HEK293 (cell line): Measurements from ENCODE around the gene MYT1.

Source experiments
- CTCF ChIA-PET: fragments of 350-600 bp; formaldehyde crosslinking; extraction: SDS; loops from one replicate; lab custom pipeline; 2021; ENCODE audit warnings: antibody characterized with exemption; lab: Yijun Ruan, JAX
- POLR2A ChIA-PET: fragments of 300-600 bp; formaldehyde crosslinking; extraction: SDS; loops from one replicate; lab custom pipeline; 2020; ENCODE audit warnings: antibody characterized with exemption, inconsistent platforms; lab: Yijun Ruan, JAX
- H3K27ac ChIP-seq: fragments of 200-500 bp; sonication (Bioruptor generic); 2 replicates; pipeline ENCODE4 v1.5.1; 2014; ENCODE audit warnings: low read depth, low read length, control low read depth, inconsistent platforms; ENCODE audit errors: extremely low read depth
- H3K36me3 ChIP-seq, 2 experiments: fragments of 200-500 bp in 1 of 2; sonication (Bioruptor generic) in 1 of 2; 1 replicate in 1 of 2; 2 replicates in 1 of 2; pipeline ENCODE4 v1.5.1; 2014 to 2017; ENCODE audit warnings: inconsistent platforms in 2 of 2, low read length in 2 of 2; ENCODE audit not compliant: control insufficient read depth in 2 of 2, insufficient read depth in 1 of 2
- H3K4me1 ChIP-seq: fragments of 200-500 bp; sonication (Bioruptor generic); 2 replicates; pipeline ENCODE4 v1.5.1; 2014; ENCODE audit warnings: mild to moderate bottlenecking, low read length, inconsistent platforms; ENCODE audit not compliant: control insufficient read depth, insufficient read depth
- H3K4me3 ChIP-seq: 2 replicates; pipeline ENCODE4 v1.5.1; 2011; ENCODE audit warnings: low read depth, mild to moderate bottlenecking, control low read depth, low read length, moderate library complexity
- H3K9me3 ChIP-seq: fragments of 200-500 bp; sonication (Bioruptor generic); 2 replicates; pipeline ENCODE4 v1.5.1; 2014; ENCODE audit warnings: low read depth, low read length, inconsistent platforms; ENCODE audit not compliant: control insufficient read depth, insufficient read depth
- GLI2 ChIP-seq: fragments of 450-650 bp; formaldehyde crosslinking; IDR thresholded peaks from 2 replicates; pipeline ENCODE4; 2017; ENCODE audit warnings: missing biosample characterization, missing genetic modification characterization, low read depth, borderline replicate concordance
- MYNN ChIP-seq: fragments of 450-650 bp; formaldehyde crosslinking; IDR thresholded peaks from 2 replicates; pipeline ENCODE4 v1.5.1; 2016; ENCODE audit warnings: missing biosample characterization, missing genetic modification characterization, borderline replicate concordance
- SCRT2 ChIP-seq: fragments of 450-650 bp; formaldehyde crosslinking; IDR thresholded peaks from 2 replicates; pipeline ENCODE4 v1.5.1; 2016; ENCODE audit warnings: missing biosample characterization, missing genetic modification characterization
- ZBTB17 ChIP-seq: fragments of 450-650 bp; formaldehyde crosslinking; IDR thresholded peaks from 2 replicates; pipeline ENCODE4 v1.5.1; 2016; ENCODE audit warnings: missing biosample characterization, missing genetic modification characterization
- ZNF175 ChIP-seq: fragments of 450-650 bp; formaldehyde crosslinking; IDR thresholded peaks from 2 replicates; pipeline ENCODE4 v1.5.1; 2016; ENCODE audit warnings: missing biosample characterization, missing genetic modification characterization
- ZNF239 ChIP-seq: fragments of 450-650 bp; formaldehyde crosslinking; IDR thresholded peaks from 2 replicates; pipeline ENCODE4 v1.5.1; 2016; ENCODE audit warnings: missing biosample characterization, missing genetic modification characterization
- ZNF391 ChIP-seq: fragments of 450-650 bp; formaldehyde crosslinking; IDR thresholded peaks from 2 replicates; pipeline ENCODE4 v1.5.1; 2016; ENCODE audit warnings: low read depth, missing biosample characterization, missing genetic modification characterization, borderline replicate concordance
- ZNF677 ChIP-seq: fragments of 450-650 bp; IDR thresholded peaks from 2 replicates; pipeline ENCODE4 v1.5.0; 2018; ENCODE audit warnings: missing biosample characterization, mild to moderate bottlenecking, missing genetic modification characterization, moderate library complexity
- ZNF747 ChIP-seq: fragments of 450-650 bp; formaldehyde crosslinking; IDR thresholded peaks from 2 replicates; pipeline ENCODE4 v1.5.1; 2016; ENCODE audit warnings: missing biosample characterization, missing genetic modification characterization
- TF ChIP-seq, protein P1 (sequence below): fragments of 450-650 bp; formaldehyde crosslinking; IDR thresholded peaks from 2 replicates; pipeline ENCODE4 v1.5.1; 2017; ENCODE audit warnings: missing biosample characterization, missing genetic modification characterization
- TF ChIP-seq, protein P2 (sequence below): fragments of 450-650 bp; formaldehyde crosslinking; IDR thresholded peaks from 2 replicates; pipeline ENCODE4 v1.5.1; 2016; ENCODE audit warnings: missing biosample characterization, missing genetic modification characterization, borderline replicate concordance
- TF ChIP-seq, protein P3 (sequence below): fragments of 450-650 bp; formaldehyde crosslinking; IDR thresholded peaks from 2 replicates; pipeline ENCODE4 v1.5.1; 2016; ENCODE audit warnings: missing biosample characterization, missing genetic modification characterization
- TF ChIP-seq, protein P4 (sequence below): fragments of 450-650 bp; formaldehyde crosslinking; IDR thresholded peaks from 2 replicates; pipeline ENCODE4 v1.5.1; 2017; ENCODE audit warnings: missing biosample characterization, missing genetic modification characterization
- TF ChIP-seq, protein P5 (sequence below): fragments of 450-650 bp; formaldehyde crosslinking; IDR thresholded peaks from 2 replicates; pipeline ENCODE4 v1.5.1; 2016; ENCODE audit warnings: missing biosample characterization, missing genetic modification characterization
- TF ChIP-seq, protein P6 (sequence below): fragments of 450-650 bp; formaldehyde crosslinking; IDR thresholded peaks from 2 replicates; pipeline ENCODE4 v1.5.1; 2016; ENCODE audit warnings: missing biosample characterization, missing genetic modification characterization
- TF ChIP-seq, protein P7 (sequence below): fragments of 450-650 bp; formaldehyde crosslinking; IDR thresholded peaks from 2 replicates; pipeline ENCODE4 v1.5.1; 2016; ENCODE audit warnings: missing biosample characterization, missing genetic modification characterization
- TF ChIP-seq, protein P8 (sequence below): fragments of 450-650 bp; formaldehyde crosslinking; IDR thresholded peaks from 2 replicates; pipeline ENCODE4; 2016; ENCODE audit warnings: missing biosample characterization, missing genetic modification characterization

MYT1 gene

DNA sequence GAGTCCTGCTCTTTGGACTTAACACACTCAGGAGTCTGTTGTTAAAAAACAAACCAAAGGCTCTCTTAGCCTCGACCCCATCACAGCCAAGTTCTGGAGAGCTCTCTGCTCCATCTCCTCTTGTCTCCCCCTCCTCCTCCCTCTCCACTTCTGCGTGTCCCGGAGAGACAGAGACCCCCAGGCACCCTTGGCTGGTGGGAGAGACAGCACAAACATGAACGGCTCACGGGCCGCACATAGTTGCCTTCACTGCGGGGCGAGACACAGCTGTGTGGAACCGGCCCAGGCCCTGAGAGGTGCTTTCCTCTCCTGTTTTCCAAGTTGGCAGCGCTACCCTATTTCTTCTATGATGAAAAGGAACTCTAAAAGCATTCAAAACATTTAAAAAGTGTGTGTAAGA is 23.3 kb upstream of the MYT1 start (continued):
- TF ChIP-seq GLI2 (tag by site-specific recombination) (no peak), MYNN (tag by site-specific recombination) (no peak)
- TF ChIP-seq, protein P1, sequence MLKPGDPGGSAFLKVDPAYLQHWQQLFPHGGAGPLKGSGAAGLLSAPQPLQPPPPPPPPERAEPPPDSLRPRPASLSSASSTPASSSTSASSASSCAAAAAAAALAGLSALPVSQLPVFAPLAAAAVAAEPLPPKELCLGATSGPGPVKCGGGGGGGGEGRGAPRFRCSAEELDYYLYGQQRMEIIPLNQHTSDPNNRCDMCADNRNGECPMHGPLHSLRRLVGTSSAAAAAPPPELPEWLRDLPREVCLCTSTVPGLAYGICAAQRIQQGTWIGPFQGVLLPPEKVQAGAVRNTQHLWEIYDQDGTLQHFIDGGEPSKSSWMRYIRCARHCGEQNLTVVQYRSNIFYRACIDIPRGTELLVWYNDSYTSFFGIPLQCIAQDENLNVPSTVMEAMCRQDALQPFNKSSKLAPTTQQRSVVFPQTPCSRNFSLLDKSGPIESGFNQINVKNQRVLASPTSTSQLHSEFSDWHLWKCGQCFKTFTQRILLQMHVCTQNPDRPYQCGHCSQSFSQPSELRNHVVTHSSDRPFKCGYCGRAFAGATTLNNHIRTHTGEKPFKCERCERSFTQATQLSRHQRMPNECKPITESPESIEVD, result no peak
- TF ChIP-seq, protein P2, sequence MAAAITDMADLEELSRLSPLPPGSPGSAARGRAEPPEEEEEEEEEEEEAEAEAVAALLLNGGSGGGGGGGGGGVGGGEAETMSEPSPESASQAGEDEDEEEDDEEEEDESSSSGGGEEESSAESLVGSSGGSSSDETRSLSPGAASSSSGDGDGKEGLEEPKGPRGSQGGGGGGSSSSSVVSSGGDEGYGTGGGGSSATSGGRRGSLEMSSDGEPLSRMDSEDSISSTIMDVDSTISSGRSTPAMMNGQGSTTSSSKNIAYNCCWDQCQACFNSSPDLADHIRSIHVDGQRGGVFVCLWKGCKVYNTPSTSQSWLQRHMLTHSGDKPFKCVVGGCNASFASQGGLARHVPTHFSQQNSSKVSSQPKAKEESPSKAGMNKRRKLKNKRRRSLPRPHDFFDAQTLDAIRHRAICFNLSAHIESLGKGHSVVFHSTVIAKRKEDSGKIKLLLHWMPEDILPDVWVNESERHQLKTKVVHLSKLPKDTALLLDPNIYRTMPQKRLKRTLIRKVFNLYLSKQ (tag by site-specific recombination), result no peak
- TF ChIP-seq, protein P3, sequence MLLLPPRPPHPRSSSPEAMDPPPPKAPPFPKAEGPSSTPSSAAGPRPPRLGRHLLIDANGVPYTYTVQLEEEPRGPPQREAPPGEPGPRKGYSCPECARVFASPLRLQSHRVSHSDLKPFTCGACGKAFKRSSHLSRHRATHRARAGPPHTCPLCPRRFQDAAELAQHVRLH (tag by site-specific recombination), result no peak

DNA sequence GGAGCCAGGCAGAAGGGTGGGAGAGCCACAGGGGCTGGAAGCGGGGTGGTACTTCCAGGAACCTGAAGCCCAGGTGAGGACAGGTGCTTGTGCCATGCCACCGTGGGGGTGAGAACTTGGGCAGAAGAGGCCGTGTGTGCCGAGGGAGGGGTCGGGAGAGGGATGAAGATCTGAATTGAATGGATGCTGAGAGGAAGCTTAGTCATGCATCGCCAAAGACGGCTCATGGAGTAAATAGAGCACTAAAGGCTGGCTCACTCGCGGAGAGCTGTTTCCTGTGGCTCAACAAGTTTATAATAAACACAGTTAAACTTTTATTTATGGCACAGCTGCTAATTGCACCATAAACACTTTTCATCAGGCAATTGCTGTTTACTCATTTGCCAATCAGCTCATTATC is 21.7 kb upstream of the MYT1 start:
- CTCF ChIA-PET, result interaction anchor here (1.0 kb wide), 1 partner anchor 73 kb away, joined by 3 read pairs; no protein-coding TSS in a partner anchor
- Histone ChIP-seq H3K4me3 (no peak overlapping the region), H3K9me3 (no peaks in the 10 kb centered on the region), H3K27ac (no peak overlapping the region), H3K4me1 (no peaks in the 10 kb centered on the region), H3K36me3 (no peaks in the 10 kb centered on the region)
- peak; percentile 80 for TF ChIP-seq SCRT2 (tag by site-specific recombination)
- TF ChIP-seq, protein P3 (tag by site-specific recombination), result no peak
- POLR2A ChIA-PET, result no interaction called here

DNA sequence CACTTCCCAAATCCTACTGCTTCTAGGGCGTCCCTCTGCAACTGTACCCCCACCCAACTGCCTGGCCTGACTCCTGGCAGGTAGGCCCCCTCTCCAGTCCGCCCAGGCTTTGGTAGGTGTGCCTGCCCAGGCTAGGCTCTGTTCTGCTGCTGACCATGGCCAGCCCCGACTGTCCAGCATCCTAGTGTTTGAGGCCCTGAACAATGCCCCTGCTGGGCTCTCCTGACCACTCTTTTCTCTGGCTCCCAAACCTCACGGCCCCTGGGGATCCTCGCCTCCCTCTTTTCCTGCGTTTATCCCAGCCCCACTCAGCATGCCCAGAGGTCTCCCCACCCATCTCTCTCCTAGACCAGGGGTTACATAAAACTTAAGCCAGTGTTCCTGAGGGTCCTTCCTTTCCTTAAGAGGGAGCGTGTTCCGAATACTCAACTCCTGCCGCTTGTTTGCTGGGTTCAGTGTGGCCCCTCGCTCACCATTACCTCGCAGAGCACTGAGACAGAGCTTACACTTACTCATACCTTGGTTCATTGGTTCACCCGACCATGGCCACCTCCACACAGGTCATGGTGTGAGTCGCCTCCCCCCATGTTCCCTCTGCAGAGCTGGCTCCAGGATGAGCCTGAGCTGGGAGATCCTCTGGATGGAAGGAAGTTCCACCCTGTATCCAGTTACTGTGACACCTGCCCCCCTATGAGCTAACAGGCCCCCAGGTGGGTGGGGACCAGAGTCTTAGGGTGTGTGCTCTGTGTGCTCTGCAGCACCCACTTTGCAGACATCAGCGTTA is 21.0 kb upstream of the MYT1 start:
- ChIA-PET CTCF (interaction anchor here (0.6 kb wide), 1 partner anchor 57 kb away, joined by 3 read pairs; no protein-coding TSS in a partner anchor), POLR2A (no interaction called here)
- Histone ChIP-seq H3K4me3 (no peak overlapping the region), H3K27ac (no peak overlapping the region), H3K4me1 (no peaks in the 10 kb centered on the region), H3K9me3 (no peaks in the 10 kb centered on the region), H3K36me3 (no peaks in the 10 kb centered on the region)
- TF ChIP-seq, protein P4, sequence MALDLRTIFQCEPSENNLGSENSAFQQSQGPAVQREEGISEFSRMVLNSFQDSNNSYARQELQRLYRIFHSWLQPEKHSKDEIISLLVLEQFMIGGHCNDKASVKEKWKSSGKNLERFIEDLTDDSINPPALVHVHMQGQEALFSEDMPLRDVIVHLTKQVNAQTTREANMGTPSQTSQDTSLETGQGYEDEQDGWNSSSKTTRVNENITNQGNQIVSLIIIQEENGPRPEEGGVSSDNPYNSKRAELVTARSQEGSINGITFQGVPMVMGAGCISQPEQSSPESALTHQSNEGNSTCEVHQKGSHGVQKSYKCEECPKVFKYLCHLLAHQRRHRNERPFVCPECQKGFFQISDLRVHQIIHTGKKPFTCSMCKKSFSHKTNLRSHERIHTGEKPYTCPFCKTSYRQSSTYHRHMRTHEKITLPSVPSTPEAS (tag by site-specific recombination), result no peak
- TF ChIP-seq ZNF747 (no peak), ZNF239 (tag by site-specific recombination) (no peak), ZBTB17 (tag by site-specific recombination) (no peak), ZNF677 (tag by site-specific recombination) (no peak), ZNF391 (tag by site-specific recombination) (no peak), ZNF175 (tag by site-specific recombination) (no peak)
- TF ChIP-seq, protein P5, sequence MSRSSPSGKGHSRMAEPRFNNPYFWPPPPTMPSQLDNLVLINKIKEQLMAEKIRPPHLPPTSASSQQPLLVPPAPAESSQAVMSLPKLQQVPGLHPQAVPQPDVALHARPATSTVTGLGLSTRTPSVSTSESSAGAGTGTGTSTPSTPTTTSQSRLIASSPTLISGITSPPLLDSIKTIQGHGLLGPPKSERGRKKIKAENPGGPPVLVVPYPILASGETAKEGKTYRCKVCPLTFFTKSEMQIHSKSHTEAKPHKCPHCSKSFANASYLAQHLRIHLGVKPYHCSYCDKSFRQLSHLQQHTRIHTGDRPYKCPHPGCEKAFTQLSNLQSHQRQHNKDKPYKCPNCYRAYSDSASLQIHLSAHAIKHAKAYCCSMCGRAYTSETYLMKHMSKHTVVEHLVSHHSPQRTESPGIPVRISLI (tag by site-specific recombination), result no peak
- TF ChIP-seq, protein P6, sequence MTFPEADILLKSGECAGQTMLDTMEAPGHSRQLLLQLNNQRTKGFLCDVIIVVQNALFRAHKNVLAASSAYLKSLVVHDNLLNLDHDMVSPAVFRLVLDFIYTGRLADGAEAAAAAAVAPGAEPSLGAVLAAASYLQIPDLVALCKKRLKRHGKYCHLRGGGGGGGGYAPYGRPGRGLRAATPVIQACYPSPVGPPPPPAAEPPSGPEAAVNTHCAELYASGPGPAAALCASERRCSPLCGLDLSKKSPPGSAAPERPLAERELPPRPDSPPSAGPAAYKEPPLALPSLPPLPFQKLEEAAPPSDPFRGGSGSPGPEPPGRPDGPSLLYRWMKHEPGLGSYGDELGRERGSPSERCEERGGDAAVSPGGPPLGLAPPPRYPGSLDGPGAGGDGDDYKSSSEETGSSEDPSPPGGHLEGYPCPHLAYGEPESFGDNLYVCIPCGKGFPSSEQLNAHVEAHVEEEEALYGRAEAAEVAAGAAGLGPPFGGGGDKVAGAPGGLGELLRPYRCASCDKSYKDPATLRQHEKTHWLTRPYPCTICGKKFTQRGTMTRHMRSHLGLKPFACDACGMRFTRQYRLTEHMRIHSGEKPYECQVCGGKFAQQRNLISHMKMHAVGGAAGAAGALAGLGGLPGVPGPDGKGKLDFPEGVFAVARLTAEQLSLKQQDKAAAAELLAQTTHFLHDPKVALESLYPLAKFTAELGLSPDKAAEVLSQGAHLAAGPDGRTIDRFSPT (tag by site-specific recombination), result no peak
- TF ChIP-seq, protein P7, sequence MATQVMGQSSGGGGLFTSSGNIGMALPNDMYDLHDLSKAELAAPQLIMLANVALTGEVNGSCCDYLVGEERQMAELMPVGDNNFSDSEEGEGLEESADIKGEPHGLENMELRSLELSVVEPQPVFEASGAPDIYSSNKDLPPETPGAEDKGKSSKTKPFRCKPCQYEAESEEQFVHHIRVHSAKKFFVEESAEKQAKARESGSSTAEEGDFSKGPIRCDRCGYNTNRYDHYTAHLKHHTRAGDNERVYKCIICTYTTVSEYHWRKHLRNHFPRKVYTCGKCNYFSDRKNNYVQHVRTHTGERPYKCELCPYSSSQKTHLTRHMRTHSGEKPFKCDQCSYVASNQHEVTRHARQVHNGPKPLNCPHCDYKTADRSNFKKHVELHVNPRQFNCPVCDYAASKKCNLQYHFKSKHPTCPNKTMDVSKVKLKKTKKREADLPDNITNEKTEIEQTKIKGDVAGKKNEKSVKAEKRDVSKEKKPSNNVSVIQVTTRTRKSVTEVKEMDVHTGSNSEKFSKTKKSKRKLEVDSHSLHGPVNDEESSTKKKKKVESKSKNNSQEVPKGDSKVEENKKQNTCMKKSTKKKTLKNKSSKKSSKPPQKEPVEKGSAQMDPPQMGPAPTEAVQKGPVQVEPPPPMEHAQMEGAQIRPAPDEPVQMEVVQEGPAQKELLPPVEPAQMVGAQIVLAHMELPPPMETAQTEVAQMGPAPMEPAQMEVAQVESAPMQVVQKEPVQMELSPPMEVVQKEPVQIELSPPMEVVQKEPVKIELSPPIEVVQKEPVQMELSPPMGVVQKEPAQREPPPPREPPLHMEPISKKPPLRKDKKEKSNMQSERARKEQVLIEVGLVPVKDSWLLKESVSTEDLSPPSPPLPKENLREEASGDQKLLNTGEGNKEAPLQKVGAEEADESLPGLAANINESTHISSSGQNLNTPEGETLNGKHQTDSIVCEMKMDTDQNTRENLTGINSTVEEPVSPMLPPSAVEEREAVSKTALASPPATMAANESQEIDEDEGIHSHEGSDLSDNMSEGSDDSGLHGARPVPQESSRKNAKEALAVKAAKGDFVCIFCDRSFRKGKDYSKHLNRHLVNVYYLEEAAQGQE (tag by site-specific recombination), result no peak
- TF ChIP-seq, protein P8, sequence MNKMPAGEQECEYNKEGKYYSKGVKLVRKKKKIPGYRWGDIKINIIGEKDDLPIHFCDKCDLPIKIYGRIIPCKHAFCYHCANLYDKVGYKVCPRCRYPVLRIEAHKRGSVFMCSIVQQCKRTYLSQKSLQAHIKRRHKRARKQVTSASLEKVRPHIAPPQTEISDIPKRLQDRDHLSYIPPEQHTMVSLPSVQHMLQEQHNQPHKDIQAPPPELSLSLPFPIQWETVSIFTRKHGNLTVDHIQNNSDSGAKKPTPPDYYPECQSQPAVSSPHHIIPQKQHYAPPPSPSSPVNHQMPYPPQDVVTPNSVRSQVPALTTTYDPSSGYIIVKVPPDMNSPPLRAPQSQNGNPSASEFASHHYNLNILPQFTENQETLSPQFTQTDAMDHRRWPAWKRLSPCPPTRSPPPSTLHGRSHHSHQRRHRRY (tag by site-specific recombination), result no peak
